Hepatocyte (in vitro differentiated cells): ENCODE data around the gene CPSF4.

Source experiments
- EZH2 ChIP-seq: fragments of 200-600 bp; sonication (generic); IDR thresholded peaks from 2 replicates; pipeline ENCODE4 v1.6.1; 2016; ENCODE audit warnings: antibody characterized with exemption, mild to moderate bottlenecking, borderline replicate concordance
- TF ChIP-seq, protein P1 (sequence below): fragments of 200-600 bp; sonication (generic); IDR thresholded peaks from 2 replicates; pipeline ENCODE4 v1.5.1; 2016; ENCODE audit warnings: antibody characterized with exemption, mild to moderate bottlenecking; ENCODE audit not compliant: poor library complexity

DNA sequence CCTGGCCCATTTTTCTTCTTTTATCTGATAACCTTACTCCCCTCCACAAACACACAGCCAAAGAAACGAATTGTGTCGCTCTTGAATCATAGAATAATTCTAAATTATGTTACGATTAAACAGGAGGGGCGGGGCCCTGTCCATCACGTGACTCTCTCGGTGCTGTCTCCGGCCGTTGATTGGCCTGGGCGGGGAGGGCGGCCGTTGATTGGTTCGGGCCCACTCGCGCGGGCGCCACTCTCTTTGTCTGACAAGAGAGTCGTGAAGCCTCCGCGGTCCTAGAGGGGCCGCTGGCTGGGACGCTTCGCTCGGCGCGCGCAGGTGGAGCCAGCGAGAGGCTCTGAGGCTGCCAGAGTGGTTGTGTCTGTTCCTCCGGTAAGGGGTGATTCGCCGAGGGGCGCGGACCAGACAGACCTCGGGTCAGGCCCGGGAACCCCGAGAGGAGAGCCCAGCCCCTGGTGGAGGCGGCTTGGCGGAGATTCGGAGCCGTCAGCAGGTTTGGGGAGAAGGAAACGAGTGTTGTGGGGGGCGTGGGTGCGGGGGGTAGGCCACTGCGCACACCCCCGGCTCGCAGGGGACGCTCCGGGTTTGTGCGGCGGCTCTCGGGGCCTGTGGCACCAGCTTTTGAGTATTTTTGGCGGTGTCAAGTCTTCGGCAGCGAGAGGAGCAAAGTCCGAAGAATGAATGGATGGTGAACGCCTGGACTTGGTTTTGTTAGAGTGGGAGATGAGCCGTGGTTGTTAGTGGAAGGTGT, 34.0 kb downstream of the CPSF4 start, which contains the start of gene ZNF789:
- TF ChIP-seq, protein P1, sequence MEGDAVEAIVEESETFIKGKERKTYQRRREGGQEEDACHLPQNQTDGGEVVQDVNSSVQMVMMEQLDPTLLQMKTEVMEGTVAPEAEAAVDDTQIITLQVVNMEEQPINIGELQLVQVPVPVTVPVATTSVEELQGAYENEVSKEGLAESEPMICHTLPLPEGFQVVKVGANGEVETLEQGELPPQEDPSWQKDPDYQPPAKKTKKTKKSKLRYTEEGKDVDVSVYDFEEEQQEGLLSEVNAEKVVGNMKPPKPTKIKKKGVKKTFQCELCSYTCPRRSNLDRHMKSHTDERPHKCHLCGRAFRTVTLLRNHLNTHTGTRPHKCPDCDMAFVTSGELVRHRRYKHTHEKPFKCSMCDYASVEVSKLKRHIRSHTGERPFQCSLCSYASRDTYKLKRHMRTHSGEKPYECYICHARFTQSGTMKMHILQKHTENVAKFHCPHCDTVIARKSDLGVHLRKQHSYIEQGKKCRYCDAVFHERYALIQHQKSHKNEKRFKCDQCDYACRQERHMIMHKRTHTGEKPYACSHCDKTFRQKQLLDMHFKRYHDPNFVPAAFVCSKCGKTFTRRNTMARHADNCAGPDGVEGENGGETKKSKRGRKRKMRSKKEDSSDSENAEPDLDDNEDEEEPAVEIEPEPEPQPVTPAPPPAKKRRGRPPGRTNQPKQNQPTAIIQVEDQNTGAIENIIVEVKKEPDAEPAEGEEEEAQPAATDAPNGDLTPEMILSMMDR, result no peak
- no peak for TF ChIP-seq EZH2
